K562 (cell line): Measurements from ENCODE around the gene RAB11FIP2. TPM values are rescaled to one million over a fixed set of nuclear protein-coding genes. Genes with fewer than 3 reads are reported as not detected.

Source experiments
- ATAC-seq: fragments of 200-7000 bp; cut with Tn5 transposase; 3 replicates; pipeline ENCODE4 v1.9.1; 2020; ENCODE audit warnings: moderate library complexity
- BruUV-seq: library from RNA; stranded (reverse); fragments of 400-500 nt; replicated peaks from 2 replicates; lab custom pipeline; 2021; lab: Mats Ljungman, UMichigan
- CTCF ChIA-PET: fragments of 300-600 bp; formaldehyde crosslinking; extraction: SDS; loops from one replicate; lab custom pipeline; 2021; ENCODE audit warnings: low intra/inter-chr PET ratio; lab: Yijun Ruan, JAX
- POLR2A ChIA-PET: fragments of 300-600, 350-650 bp; sonication (Branson Sonifier 250); formaldehyde crosslinking; extraction: SDS; loops from one replicate; lab custom pipeline; 2021; ENCODE audit warnings: antibody characterized with exemption, inconsistent platforms; lab: Yijun Ruan, JAX
- DNase-seq, 4 experiments: peaks; one replicate each; pipeline versions ENCODE4 v3.0.0 to v3.0.0-alpha.2; 2011 to 2018; ENCODE audit warnings: low spot score in 3 of 4, mixed read lengths in 3 of 4; ENCODE audit errors: extremely low read depth in 1 of 4
- FAIRE-seq: peaks from 2 replicates; lab custom pipeline; 2011; peaks lifted over from hg19 to GRCh38; lab: Jason Lieb, UNC
- H2AFZ ChIP-seq: 2 replicates; pipeline ENCODE4 v1.6.0; 2011; ENCODE audit warnings: low read depth, low read length, control low read depth, inconsistent platforms
- H3K27ac ChIP-seq: fragments of 200-600 bp; 3 replicates; pipeline ENCODE4 v1.8.0; 2011; ENCODE audit warnings: low read depth, mild to moderate bottlenecking, control low read depth, inconsistent platforms, low read length, moderate library complexity, mixed read lengths; ENCODE audit errors: extremely low read depth
- H3K27me3 ChIP-seq, 2 experiments: fragments of 300-600 bp in 1 of 2; 2 replicates in 1 of 2; 3 replicates in 1 of 2; pipeline versions ENCODE4 v1.6.0 to v1.8.0; 2011; ENCODE audit warnings: inconsistent platforms in 2 of 2, low read length in 2 of 2, mild to moderate bottlenecking in 1 of 2, mixed read lengths in 1 of 2, moderate library complexity in 1 of 2; ENCODE audit not compliant: control insufficient read depth in 2 of 2, insufficient read depth in 2 of 2
- H3K36me3 ChIP-seq: fragments of 300-600 bp; 3 replicates; pipeline ENCODE4 v1.8.0; 2011; ENCODE audit warnings: mild to moderate bottlenecking, low read length, inconsistent platforms; ENCODE audit not compliant: control insufficient read depth, insufficient read depth
- H3K4me1 ChIP-seq, 2 experiments: fragments of 200-600 bp in 1 of 2; replicated peaks in 1 of 2; 2 replicates in 1 of 2; 3 replicates in 1 of 2; pipeline versions ENCODE4 v1.5.1 to v1.8.0; 2011; ENCODE audit warnings: inconsistent platforms in 2 of 2, low read length in 2 of 2, mild to moderate bottlenecking in 1 of 2, mixed read lengths in 1 of 2, moderate library complexity in 1 of 2; ENCODE audit not compliant: control insufficient read depth in 2 of 2, insufficient read depth in 2 of 2
- H3K4me2 ChIP-seq: 2 replicates; pipeline ENCODE4 v1.6.1; 2011; ENCODE audit warnings: low read length, control low read depth, inconsistent platforms, mixed read lengths; ENCODE audit not compliant: insufficient read depth
- H3K4me3 ChIP-seq: fragments of 200-600 bp; sonication (generic), shearing (Covaris generic); 2 replicates; pipeline ENCODE4 v1.5.1; 2016; ENCODE audit warnings: control low read depth, inconsistent platforms
- H3K79me2 ChIP-seq: fragments of 200-600 bp; 3 replicates; pipeline ENCODE4 v1.8.0; 2011; ENCODE audit warnings: low read length, inconsistent platforms; ENCODE audit not compliant: control insufficient read depth, insufficient read depth
- H3K9ac ChIP-seq, 2 experiments: 2 replicates each; pipeline versions ENCODE4 v1.6.0 to v1.6.1; 2011; ENCODE audit warnings: low read depth in 2 of 2, low read length in 2 of 2, control low read depth in 1 of 2, inconsistent platforms in 1 of 2, mild to moderate bottlenecking in 1 of 2, mixed read lengths in 1 of 2; ENCODE audit not compliant: insufficient read depth in 1 of 2
- H3K9me1 ChIP-seq: one replicate; pipeline ENCODE4 v1.6.0; 2011; ENCODE audit warnings: inconsistent platforms, mild to moderate bottlenecking, low read length, moderate library complexity; ENCODE audit not compliant: control insufficient read depth, insufficient read depth
- H3K9me3 ChIP-seq: replicated peaks from 2 replicates; pipeline ENCODE4 v1.5.1; 2011; ENCODE audit warnings: low read depth, low read length, inconsistent platforms; ENCODE audit not compliant: control insufficient read depth, insufficient read depth
- H4K20me1 ChIP-seq: replicated peaks from 2 replicates; pipeline ENCODE4 v1.6.1; 2011; ENCODE audit warnings: low read length, inconsistent platforms, mixed read lengths; ENCODE audit not compliant: control insufficient read depth, insufficient read depth
- DMBX1 ChIP-seq: fragments of 250-450 bp; sonication (Bioruptor Pico); IDR thresholded peaks from 2 replicates; pipeline ENCODE4 v1.8.0; 2022; ENCODE audit warnings: inconsistent platforms, mild to moderate bottlenecking, moderate library complexity, borderline replicate concordance
- E2F6 ChIP-seq, 2 experiments: IDR thresholded peaks; 2 replicates each; pipeline ENCODE4 v1.6.1; 2011; ENCODE audit warnings: borderline replicate concordance in 1 of 2, control low read depth in 1 of 2, low read depth in 1 of 2, low read length in 1 of 2, mild to moderate bottlenecking in 1 of 2, mixed read lengths in 1 of 2, moderate library complexity in 1 of 2; ENCODE audit not compliant: insufficient read depth in 1 of 2, insufficient read length in 1 of 2, poor library complexity in 1 of 2, severe bottlenecking in 1 of 2; ENCODE audit errors: extremely low read depth in 1 of 2
- ETV1 ChIP-seq: fragments of 450-650 bp; conservative IDR thresholded peaks from 2 replicates; pipeline ENCODE4 v1.6.1; 2016; ENCODE audit warnings: missing genetic modification characterization, control low read depth, low read depth, missing compliant biosample characterization
- FOXJ3 ChIP-seq: sonication (generic); formaldehyde crosslinking; IDR thresholded peaks from 2 replicates; pipeline ENCODE4 v1.4.0; 2020; ENCODE audit warnings: mild to moderate bottlenecking, missing genetic modification reagents
- HNRNPUL1 ChIP-seq: fragments of 200-400 bp; formaldehyde crosslinking; IDR thresholded peaks from 2 replicates; pipeline ENCODE4 v1.6.1; 2017; ENCODE audit warnings: low read length
- MCM5 ChIP-seq: fragments of 450-650 bp; IDR thresholded peaks from 2 replicates; pipeline ENCODE4 v1.6.1; 2016; ENCODE audit warnings: low read depth
- NCOA6 ChIP-seq: fragments of 450-650 bp; IDR thresholded peaks from 2 replicates; pipeline ENCODE4 v1.6.1; 2017; ENCODE audit warnings: mild to moderate bottlenecking
- PHTF2 ChIP-seq: fragments of 250-450 bp; sonication (Bioruptor Pico); IDR thresholded peaks from 2 replicates; pipeline ENCODE4 v1.5.0; 2021; ENCODE audit warnings: mild to moderate bottlenecking
- SMAD3 ChIP-seq: fragments of 450-650 bp; formaldehyde crosslinking; conservative IDR thresholded peaks from 2 replicates; pipeline ENCODE4 v1.4.0; 2020; ENCODE audit warnings: mild to moderate bottlenecking
- STAT6 ChIP-seq: sonication (generic); formaldehyde crosslinking; IDR thresholded peaks from 2 replicates; pipeline ENCODE4 v1.8.1; 2023; ENCODE audit warnings: mild to moderate bottlenecking, missing genetic modification reagents
- TCF3 ChIP-seq: sonication (generic); formaldehyde crosslinking; IDR thresholded peaks from 2 replicates; pipeline ENCODE4 v1.4.0; 2020; ENCODE audit warnings: mild to moderate bottlenecking, missing genetic modification reagents
- WGBS: fragments of 100-300 bp; shearing (Covaris generic); methylation state at CpG from one replicate; pipeline ENCODE4 v1.1.6; 2016; ENCODE audit warnings: low coverage, mixed read lengths; ENCODE audit not compliant: insufficient coverage; ENCODE audit errors: missing lambda C conversion rate; 5-methylcytosine and 5-hydroxymethylcytosine counted together
- in situ Hi-C: fragments of 300-500 bp; cut with MboI; formaldehyde crosslinking; loops from 4 replicates; pipeline ENCODE4 v1.15.0; 2018; ENCODE audit warnings: inconsistent platforms, mixed read lengths
- intact Hi-C: fragments of 100-400 bp; cut with micrococcal nuclease; formaldehyde crosslinking; loops from 2 replicates; pipeline ENCODE4 v1.14.2; 2022
- polyA plus RNA-seq, 8 experiments: library from polyadenylated mRNA; depleted of rRNA in 4 of 8; stranded (reverse) in 5 of 8; unstranded in 3 of 8; fragments of >200 nt; fragmentation: Nextera tagmentation in 2 of 8; fragmentation: Illumina TruSeq in 1 of 8; extraction: Ambion mirVana in 2 of 8; extraction: Trizol in 1 of 8; gene quantifications; 2 replicates each; pipeline versions ENCODE4 v1.2.1 to v1.2.3, GENCODE V29; 2011 to 2014; ENCODE audit warnings: inconsistent platforms in 1 of 8, missing spikeins in 1 of 8
- total RNA-seq, 7 experiments: library from RNA; depleted of rRNA in 6 of 7; stranded (reverse); fragments of >200 nt in 6 of 7; fragmentation: Illumina TruSeq in 2 of 7; extraction: Trizol in 2 of 7; gene quantifications; 2 replicates each; pipeline versions ENCODE4 v1.2.1 to v1.2.3, GENCODE V29; 2011 to 2021; ENCODE audit warnings: low replicate concordance in 1 of 7

Gene RAB11FIP2
- total and polyA plus RNA-seq, 9 of the 15 experiments (the other 6 are each of a cell fraction or from before 2014, with no cell fraction given) = 3.0 to 10.6 (median 3.9) TPM

DNA sequence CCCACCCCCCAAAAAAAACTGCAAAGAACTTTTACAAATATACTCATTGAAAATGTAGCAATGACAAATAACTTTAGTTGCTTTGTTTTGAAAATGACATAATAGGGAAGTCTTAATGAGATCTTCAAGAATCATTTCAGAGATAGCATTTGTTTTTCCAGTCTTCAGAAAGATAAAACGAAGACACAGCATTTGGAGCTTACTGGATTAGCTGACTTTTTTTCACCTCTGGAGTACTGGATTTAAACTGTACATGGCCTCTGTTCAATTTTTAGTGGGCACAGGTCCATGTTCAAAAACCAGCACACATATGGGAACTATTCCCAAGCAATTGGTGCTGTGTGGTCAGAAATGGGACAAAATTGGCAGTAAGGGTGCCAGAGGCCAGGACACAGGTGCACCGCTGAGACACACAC lies 3.9 kb downstream of the RAB11FIP2 start:
- Histone ChIP-seq H3K9me3 (no peaks in the 10 kb centered on the region), H3K79me2 (peaks cover 35% of the 10 kb centered on the region), H3K36me3 (0 out of 3 replicates have a peak, but pooled peaks cover 2% of the 10 kb centered on the region), H3K4me1 (peaks cover 3 to 10% of the 10 kb centered on the region in 2 experiments; a peak in 4 of 5 replicates), H3K4me2 (peak overlapping the region; percentile 56), H3K9me1 (no peaks in the 10 kb centered on the region), H2AFZ (no peak overlapping the region), H3K9ac (no peak overlapping the region), H4K20me1 (no peaks in the 10 kb centered on the region), H3K4me3 (no peak overlapping the region), H3K27ac (no peak overlapping the region), H3K27me3 (no peaks in the 10 kb centered on the region)
- in situ Hi-C loops (no loop called here), intact Hi-C loops (no loop called here)
- FAIRE-seq = no peak
- ChIA-PET CTCF (no interaction called here), POLR2A (interaction anchor here (0.6 to 1.4 kb wide), 3 partner anchors 13 to 32 kb away, joined by 3 to 4 read pairs (median 3); no protein-coding TSS in a partner anchor)
- no TSS peak for BruUV-seq
- ATAC-seq = no peak
- WGBS = 19% methylated on average over 2 of the region's 2 CpGs
- DNase-seq = no peak
- TF ChIP-seq STAT6 (CRISPR knock-in tag) = no peak
- TF ChIP-seq E2F6 (IDR thresholded peaks at IDR 0.05; ENCODE audit: borderline replicate concordance in 1 of 2, extremely low read depth in 1 of 2, insufficient read depth in 1 of 2, insufficient read length in 1 of 2, low read depth in 1 of 2, low read length in 1 of 2, poor library complexity in 1 of 2, severe bottlenecking in 1 of 2) = no peak
- TF ChIP-seq SMAD3 (CRISPR knock-in tag) = no peak
- TF ChIP-seq PHTF2 (CRISPR knock-in tag) = no peak
- TF ChIP-seq DMBX1 (CRISPR knock-in tag) = no peak
- no peak for TF ChIP-seq NCOA6
- TF ChIP-seq FOXJ3 (CRISPR knock-in tag) = no peak
- TF ChIP-seq MCM5 = no peak
- TF ChIP-seq ETV1 = no peak
- TF ChIP-seq HNRNPUL1 = no peak
- TF ChIP-seq TCF3 = no peak
